Erythroblast (primary cell): ENCODE data around the gene MZF1.

Experiments used
- GATA1 ChIP-seq: IDR thresholded peaks from 2 replicates; pipeline ENCODE4 v1.6.1; 2011; ENCODE audit warnings: low read depth, mild to moderate bottlenecking, control low read depth, low read length, moderate library complexity
- POLR2A ChIP-seq: IDR thresholded peaks from 2 replicates; pipeline ENCODE4 v1.6.1; 2011; ENCODE audit warnings: mild to moderate bottlenecking, low read length

- TF ChIP-seq POLR2A (no peak), GATA1 (no peak)
These were observed 19.2 kb downstream of the MZF1 start for GRCh38 chr19:58553799-58554493.
